Adrenal gland (tissue), 12 donors: Measurements from ENCODE around the gene STK38. TPM values are rescaled to one million over a fixed set of nuclear protein-coding genes. Genes with fewer than 3 reads are reported as not detected.
"Not testable (repeated sequence)": the region's sequence is repeated elsewhere in the genome, so short reads cannot be mapped to it uniquely, and the experiment has no call there.

Experiments used
- DNase-seq, 7 donors: peaks; one replicate each; pipeline ENCODE4 v3.0.0-alpha.2; 2019 to 2020
- H3K27ac ChIP-seq, 5 donors: fragments of 200-600 bp; sonication (generic) in 4 of 5; 1 replicate in 3 of 5; 2 replicates in 2 of 5; pipeline versions ENCODE4 v1.5.1 to v1.8.0; 2016 to 2020; ENCODE audit warnings: mild to moderate bottlenecking in 1 of 5
- H3K27me3 ChIP-seq: fragments of 200-600 bp; 2 replicates; pipeline ENCODE4 v1.8.0; 2021
- H3K36me3 ChIP-seq, 2 donors: fragments of 200-600 bp; replicated peaks in 1 of 2; 1 replicate in 1 of 2; 2 replicates in 1 of 2; pipeline versions ENCODE4 v1.5.1 to v1.8.0; 2018 to 2022
- H3K4me1 ChIP-seq, 2 donors: fragments of 200-600 bp; replicated peaks in 1 of 2; 1 replicate in 1 of 2; 2 replicates in 1 of 2; pipeline versions ENCODE4 v1.5.1 to v1.8.0; 2018 to 2021
- H3K4me3 ChIP-seq, 4 donors: fragments of 200-600 bp; sonication (generic) in 3 of 4; one replicate each; pipeline ENCODE4 v1.5.1; 2016 to 2018
- H3K9me3 ChIP-seq, 3 donors: fragments of 200-600 bp; sonication (generic) in 1 of 3; replicated peaks in 1 of 3; 1 replicate in 2 of 3; 2 replicates in 1 of 3; pipeline versions ENCODE4 v1.5.1 to v1.8.0; 2016 to 2021
- POLR2A ChIP-seq, 2 donors: fragments of 450-650 bp; IDR thresholded peaks; one replicate each; pipeline ENCODE4 v1.6.1; 2017; ENCODE audit warnings: antibody characterized with exemption in 2 of 2, mild to moderate bottlenecking in 2 of 2, moderate library complexity in 1 of 2
- WGBS, 4 donors: extraction: QIAGEN DNeasy Blood & Tissue Kit in 2 of 4; methylation state at CpG; one replicate each; pipeline versions ENCODE4 v1.1.5 to v1.1.7; 2013 to 2017; 5-methylcytosine and 5-hydroxymethylcytosine counted together
- intact Hi-C, 2 donors: fragments of 100-400 bp; cut with DNase I; formaldehyde crosslinking; loops; one replicate each; pipeline versions ENCODE4 v1.14.1 to v1.15.0; 2022 to 2023
- polyA plus RNA-seq, 3 donors: library from polyadenylated mRNA; stranded (reverse); fragments of 200-250 nt in 2 of 3; fragments of 350-450 nt in 1 of 3; fragmentation: Illumina TruSeq in 1 of 3; extraction: RNeasy Lipid Tissue Mini Kit (QIAGEN cat#74804) in 1 of 3; gene quantifications; one replicate each; pipeline ENCODE4 v1.2.3, GENCODE V29; 2013 to 2014
- total RNA-seq, 9 donors: library from RNA; depleted of rRNA in 4 of 9; stranded (reverse); fragments of >200 nt in 4 of 9; fragments of 120-200 nt in 1 of 9; fragmentation: NEBNext Ultra II Directional in 1 of 9; extraction: Animal tissue kit (Norgen Biotek cat#: 25700) in 1 of 9; gene quantifications; one replicate each; pipeline versions ENCODE4 v1.1.0 to v1.2.4, GENCODE V29; 2013 to 2023
- TF ChIP-seq, protein P1 (sequence below), 6 experiments: fragments of 450-650 bp in 4 of 6; fragments of 200-600 bp in 2 of 6; sonication (generic) in 1 of 6; IDR thresholded peaks; 1 replicate in 5 of 6; 2 replicates in 1 of 6; pipeline versions ENCODE4 v1.5.1 to v1.8.0; 2016 to 2021; ENCODE audit warnings: antibody characterized with exemption in 6 of 6, mild to moderate bottlenecking in 2 of 6, moderate library complexity in 1 of 6
- donor health status: healthy with polysubstance abuse.
- donor health status: Bipolar disorder and iron deficiency.
- donor health status: DM: yes; HTN: yes; CAD: no.
- donor health status: DM: no; HTN: no; CAD: no.
- donor health status: DM: no; HTN: no; CAD: no.
- donor health status: DM: yes; HTN: yes; CAD: no.

STK38 gene
- total and polyA plus RNA-seq, 12 donors: 7.4 to 21.3 (median 13.2) TPM

DNA sequence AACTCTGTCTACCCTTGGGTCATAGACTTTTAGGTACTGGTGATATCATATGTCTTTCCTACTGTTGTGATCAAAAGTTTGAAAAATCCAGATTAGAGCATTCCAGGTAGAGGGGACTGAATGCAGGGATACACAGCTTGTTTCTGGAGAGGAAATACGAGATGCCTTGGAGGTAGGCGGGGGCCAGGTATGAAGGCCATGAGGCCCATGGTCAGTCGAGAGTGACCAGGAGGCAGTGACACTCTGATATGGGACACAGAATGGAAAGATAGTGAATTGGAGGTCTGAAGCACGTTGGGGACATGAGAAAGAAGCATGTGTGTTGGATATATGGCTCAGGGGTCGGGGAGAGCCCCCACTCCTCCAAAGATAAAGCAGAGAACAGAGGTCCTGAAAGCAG is 30.8 kb upstream of the STK38 start:
- WGBS, 4 donors: 86 to 92% (median 89%) methylated on average over 5 of the region's 5 CpGs
- Histone ChIP-seq H3K27ac (no peak overlapping the region), H3K9me3 (no peaks in the 10 kb centered on the region), H3K4me1 (no peaks in the 10 kb centered on the region), H3K36me3 (no peaks in the 10 kb centered on the region), H3K4me3 (no peak overlapping the region), H3K27me3 (no peaks in the 10 kb centered on the region)
- TF ChIP-seq, protein P1, sequence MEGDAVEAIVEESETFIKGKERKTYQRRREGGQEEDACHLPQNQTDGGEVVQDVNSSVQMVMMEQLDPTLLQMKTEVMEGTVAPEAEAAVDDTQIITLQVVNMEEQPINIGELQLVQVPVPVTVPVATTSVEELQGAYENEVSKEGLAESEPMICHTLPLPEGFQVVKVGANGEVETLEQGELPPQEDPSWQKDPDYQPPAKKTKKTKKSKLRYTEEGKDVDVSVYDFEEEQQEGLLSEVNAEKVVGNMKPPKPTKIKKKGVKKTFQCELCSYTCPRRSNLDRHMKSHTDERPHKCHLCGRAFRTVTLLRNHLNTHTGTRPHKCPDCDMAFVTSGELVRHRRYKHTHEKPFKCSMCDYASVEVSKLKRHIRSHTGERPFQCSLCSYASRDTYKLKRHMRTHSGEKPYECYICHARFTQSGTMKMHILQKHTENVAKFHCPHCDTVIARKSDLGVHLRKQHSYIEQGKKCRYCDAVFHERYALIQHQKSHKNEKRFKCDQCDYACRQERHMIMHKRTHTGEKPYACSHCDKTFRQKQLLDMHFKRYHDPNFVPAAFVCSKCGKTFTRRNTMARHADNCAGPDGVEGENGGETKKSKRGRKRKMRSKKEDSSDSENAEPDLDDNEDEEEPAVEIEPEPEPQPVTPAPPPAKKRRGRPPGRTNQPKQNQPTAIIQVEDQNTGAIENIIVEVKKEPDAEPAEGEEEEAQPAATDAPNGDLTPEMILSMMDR (IDR thresholded peaks at IDR 0.05): no peak
- TF ChIP-seq POLR2A (IDR thresholded peaks at IDR 0.05): no peak
- no peak for DNase-seq
- intact Hi-C loops: loop anchor here in 1 of 2 donors (10.0 kb wide), 1 partner anchor 153 kb away; no protein-coding TSS in a partner anchor

DNA sequence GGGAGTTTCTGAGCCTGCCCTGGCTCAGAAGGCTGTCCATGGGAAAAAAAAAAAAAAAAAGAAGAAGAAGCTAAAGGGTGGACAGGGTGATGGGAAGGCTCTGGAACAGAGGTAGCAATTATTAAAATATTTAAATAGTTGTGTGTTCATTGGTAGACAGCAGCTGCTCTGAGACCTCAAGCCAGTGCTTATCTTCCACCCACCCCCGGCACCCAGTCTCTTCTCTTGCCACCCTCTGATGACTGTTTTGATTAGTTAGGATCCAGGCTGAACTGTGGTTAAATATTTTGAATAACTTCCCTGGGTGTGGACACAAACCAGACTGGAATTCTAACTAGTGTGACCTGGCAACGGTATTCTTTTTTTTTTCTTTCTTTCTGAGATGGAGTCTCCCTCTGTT is 30.0 kb upstream of the STK38 start:
- Histone ChIP-seq H3K27me3 (no peaks in the 10 kb centered on the region), H3K4me1 (no peaks in the 10 kb centered on the region), H3K9me3 (no peaks in the 10 kb centered on the region), H3K27ac (no peak overlapping the region), H3K36me3 (no peaks in the 10 kb centered on the region), H3K4me3 (no peak overlapping the region)
- 65 to 85% (median 72%) methylated on average over 2 of the region's 2 CpGs for WGBS, 4 donors
- TF ChIP-seq, protein P1 (IDR thresholded peaks at IDR 0.05): no peak
- no peak for TF ChIP-seq POLR2A (IDR thresholded peaks at IDR 0.05)
- intact Hi-C loops: loop anchor here in 1 of 2 donors (10.0 kb wide), 1 partner anchor 152 kb away; no protein-coding TSS in a partner anchor
- DNase-seq: no peak

DNA sequence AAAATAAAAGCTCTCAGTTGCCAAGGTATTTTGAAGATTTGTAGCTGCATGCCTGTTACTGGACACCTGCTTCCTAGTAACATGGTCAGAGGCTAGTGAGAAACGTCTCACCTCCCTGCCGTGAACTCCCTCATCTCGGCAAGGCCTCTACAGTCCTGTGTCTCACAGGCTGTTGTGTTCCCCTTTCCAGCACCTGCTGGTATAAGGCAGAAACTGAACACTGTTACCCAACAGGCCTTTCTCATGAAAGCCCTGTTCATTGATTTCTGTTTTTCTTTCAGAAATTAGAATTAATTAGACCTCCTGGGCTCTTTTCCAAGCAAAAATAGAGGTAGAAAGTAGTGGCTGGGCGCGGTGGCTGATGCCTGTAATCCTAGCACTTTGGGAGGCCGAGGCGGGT is 29.3 kb upstream of the STK38 start:
- 83 to 91% (median 88%) methylated on average over 7 of the region's 7 CpGs for WGBS, 4 donors
- no peaks in the 10 kb centered on the region for H3K4me1 ChIP-seq
- no peak overlapping the region for H3K4me3 ChIP-seq
- H3K9me3 ChIP-seq: no peaks in the 10 kb centered on the region
- no peak overlapping the region for H3K27ac ChIP-seq
- no peak for DNase-seq
- no peak for TF ChIP-seq POLR2A (IDR thresholded peaks at IDR 0.05)
- TF ChIP-seq, protein P1 (IDR thresholded peaks at IDR 0.05): no peak
- no peaks in the 10 kb centered on the region for H3K27me3 ChIP-seq
- H3K36me3 ChIP-seq: no peaks in the 10 kb centered on the region
- intact Hi-C loops: loop anchor here in 1 of 2 donors (10.0 kb wide), 1 partner anchor 152 kb away; no protein-coding TSS in a partner anchor

DNA sequence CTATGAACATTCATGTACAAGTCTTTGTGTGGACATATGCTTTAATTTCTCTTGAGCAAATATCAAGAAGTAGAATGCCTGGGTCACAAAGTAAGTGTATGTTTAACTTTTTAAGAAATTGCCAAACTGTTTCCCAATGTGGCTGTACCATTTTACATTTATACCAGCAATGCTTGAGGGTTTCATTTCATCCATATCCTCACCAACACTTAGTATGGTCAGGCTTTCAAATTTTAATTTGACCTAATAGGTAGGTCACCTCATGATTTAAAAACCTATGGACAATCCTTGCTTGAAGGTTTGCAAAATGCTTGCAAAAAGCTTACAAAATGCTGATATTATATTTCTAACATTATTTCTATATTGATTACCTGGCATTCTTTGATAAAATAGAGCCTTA is 27.4 kb upstream of the STK38 start:
- no peaks in the 10 kb centered on the region for H3K36me3 ChIP-seq
- no peaks in the 10 kb centered on the region for H3K9me3 ChIP-seq
- DNase-seq: no peak
- TF ChIP-seq, protein P1 (IDR thresholded peaks at IDR 0.05): no peak
- no peak for TF ChIP-seq POLR2A (IDR thresholded peaks at IDR 0.05)
- intact Hi-C loops: loop anchor here in 1 of 2 donors (10.0 kb wide), 1 partner anchor 150 kb away; no protein-coding TSS in a partner anchor
- H3K27me3 ChIP-seq: no peaks in the 10 kb centered on the region
- no peaks in the 10 kb centered on the region for H3K4me1 ChIP-seq
- H3K4me3 ChIP-seq: no peak overlapping the region
- H3K27ac ChIP-seq: no peak overlapping the region

DNA sequence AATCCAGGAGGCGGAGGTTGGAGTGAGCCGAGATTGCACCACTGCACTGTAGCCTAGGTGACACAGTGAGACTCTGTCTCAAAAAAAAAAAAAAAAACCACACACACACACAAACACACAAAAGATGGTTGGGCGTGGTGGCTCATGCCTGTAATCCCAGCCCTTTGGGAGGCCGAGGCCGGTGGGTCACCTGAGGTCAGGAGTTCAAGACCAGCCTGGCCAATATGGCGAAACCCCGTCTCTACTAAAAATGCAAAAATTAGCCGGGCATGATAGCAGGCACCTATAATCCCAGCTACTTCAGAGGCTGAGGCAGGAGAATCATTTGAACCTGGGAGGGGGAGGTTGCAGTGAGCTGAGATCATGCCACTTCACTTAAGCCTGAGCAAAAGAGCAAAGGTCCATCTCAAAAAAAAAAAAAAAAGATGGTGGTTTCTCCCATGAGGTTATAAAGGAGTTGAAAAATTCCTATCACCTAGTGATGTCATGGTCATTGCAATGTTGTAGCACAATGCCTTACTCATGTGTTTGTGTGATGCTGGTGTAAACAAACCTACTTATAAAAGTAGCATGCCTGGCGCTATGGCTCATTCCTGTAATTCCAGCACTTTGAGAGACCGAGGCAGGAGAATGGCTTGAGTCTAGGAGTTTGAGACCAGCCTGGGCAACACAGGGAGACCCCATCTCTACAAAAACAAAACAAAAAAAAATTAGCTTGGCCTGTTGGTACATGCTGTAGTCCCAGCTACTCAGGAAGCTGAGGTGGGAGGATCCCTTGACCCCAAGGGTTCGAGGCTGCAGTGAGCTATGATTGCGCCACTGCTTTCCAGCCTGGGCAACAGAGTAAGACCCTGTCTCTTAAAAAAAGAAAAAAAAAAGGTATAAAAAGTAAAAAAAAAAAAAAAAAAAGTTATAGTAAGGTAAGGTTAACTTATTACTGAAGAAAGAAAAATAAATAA is 25.4 kb upstream of the STK38 start:
- not testable (repeated sequence) for H3K4me3 ChIP-seq, H3K27ac ChIP-seq, H3K9me3 ChIP-seq, H3K4me1 ChIP-seq, H3K36me3 ChIP-seq, DNase-seq, H3K27me3 ChIP-seq
- WGBS, 4 donors: 85 to 96% (median 90%) methylated on average over 12 of the region's 12 CpGs
- intact Hi-C loops: loop anchor here in 1 of 2 donors (10.0 kb wide), 1 partner anchor 148 kb away; no protein-coding TSS in a partner anchor
